ENCODE results near the gene CYBC1.
"Not testable (repeated sequence)": the region's sequence is repeated elsewhere in the genome, so short reads cannot be mapped to it uniquely, and the experiment has no call there.

Gene CYBC1

DNA sequence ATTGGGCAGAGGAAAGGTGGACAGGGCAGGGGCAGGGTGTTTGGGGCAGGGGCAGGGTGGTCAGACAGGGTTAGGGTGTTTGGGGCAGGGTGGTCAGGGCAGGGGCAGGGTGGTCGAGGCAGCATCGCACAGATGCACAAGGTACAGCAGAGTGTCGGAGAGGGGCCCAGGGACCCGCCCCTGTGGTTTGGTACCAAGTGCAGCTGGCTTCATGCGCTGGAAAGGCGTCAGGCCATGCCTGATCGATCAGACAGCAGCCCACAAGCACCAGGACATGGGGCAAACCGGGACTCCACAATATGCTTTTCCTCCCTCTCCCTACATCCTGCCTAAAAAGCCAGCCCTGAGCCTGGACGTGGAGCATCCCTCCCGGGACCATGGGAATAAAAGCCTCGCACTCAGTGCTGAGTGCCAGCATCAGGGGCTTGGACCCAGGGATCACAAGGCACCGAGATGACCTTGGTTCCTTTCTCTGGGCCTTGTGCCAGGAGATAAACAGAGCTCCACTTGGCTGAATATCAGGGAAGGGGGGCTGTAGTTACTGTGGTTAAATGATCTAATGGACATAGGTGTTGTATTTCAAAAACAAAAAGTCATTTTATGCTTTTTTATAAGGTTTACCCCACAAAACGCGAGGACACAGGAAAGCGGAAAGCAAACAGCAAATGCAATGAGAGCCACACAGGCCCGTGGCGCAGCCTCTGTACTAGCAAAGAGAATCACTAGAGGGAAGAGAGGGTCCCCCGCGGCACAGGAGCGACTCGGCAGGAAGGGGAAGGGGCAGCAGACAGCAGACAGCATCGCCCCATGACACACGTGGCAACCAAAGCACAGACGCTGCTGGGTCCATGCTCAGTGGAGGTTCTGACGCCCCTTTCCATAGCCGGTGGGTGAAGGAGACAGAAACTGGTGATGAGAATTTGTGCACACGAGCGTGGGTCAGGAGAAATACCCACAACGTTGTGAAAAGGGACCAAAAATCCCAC is 37.7 kb downstream of the CYBC1 start:
- DNase-seq (ENCODE audit: low read depth): no peak
- TF ChIP-seq, protein P1, sequence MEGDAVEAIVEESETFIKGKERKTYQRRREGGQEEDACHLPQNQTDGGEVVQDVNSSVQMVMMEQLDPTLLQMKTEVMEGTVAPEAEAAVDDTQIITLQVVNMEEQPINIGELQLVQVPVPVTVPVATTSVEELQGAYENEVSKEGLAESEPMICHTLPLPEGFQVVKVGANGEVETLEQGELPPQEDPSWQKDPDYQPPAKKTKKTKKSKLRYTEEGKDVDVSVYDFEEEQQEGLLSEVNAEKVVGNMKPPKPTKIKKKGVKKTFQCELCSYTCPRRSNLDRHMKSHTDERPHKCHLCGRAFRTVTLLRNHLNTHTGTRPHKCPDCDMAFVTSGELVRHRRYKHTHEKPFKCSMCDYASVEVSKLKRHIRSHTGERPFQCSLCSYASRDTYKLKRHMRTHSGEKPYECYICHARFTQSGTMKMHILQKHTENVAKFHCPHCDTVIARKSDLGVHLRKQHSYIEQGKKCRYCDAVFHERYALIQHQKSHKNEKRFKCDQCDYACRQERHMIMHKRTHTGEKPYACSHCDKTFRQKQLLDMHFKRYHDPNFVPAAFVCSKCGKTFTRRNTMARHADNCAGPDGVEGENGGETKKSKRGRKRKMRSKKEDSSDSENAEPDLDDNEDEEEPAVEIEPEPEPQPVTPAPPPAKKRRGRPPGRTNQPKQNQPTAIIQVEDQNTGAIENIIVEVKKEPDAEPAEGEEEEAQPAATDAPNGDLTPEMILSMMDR (conservative IDR thresholded peaks at IDR 0.05; ENCODE audit: low read depth, low read length): no peak
- no peak overlapping the region for H3K4me3 ChIP-seq (ENCODE audit: low read depth, low read length)

DNA sequence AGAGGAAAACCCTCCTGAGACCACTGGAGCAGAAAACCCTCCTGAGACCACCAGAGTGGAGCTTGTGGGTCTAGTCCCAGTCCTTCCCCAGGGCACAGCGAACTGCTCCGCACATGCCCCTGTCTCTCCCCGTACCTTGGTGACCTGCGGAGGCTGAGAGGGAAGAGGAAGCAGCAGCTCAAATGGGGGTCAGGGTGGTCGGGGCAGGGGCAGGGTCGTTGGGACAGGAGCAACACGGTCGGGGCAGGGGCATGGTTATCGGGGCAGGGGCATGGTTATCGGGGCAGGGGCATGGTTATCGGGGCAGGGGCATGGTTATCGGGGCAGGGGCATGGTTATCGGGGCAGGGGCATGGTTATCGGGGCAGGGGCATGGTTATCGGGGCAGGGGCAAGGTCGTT is 38.5 kb downstream of the CYBC1 start:
- H3K4me3 ChIP-seq (ENCODE audit: low read depth, low read length); DNase-seq (ENCODE audit: low read depth): not testable (repeated sequence)

DNA sequence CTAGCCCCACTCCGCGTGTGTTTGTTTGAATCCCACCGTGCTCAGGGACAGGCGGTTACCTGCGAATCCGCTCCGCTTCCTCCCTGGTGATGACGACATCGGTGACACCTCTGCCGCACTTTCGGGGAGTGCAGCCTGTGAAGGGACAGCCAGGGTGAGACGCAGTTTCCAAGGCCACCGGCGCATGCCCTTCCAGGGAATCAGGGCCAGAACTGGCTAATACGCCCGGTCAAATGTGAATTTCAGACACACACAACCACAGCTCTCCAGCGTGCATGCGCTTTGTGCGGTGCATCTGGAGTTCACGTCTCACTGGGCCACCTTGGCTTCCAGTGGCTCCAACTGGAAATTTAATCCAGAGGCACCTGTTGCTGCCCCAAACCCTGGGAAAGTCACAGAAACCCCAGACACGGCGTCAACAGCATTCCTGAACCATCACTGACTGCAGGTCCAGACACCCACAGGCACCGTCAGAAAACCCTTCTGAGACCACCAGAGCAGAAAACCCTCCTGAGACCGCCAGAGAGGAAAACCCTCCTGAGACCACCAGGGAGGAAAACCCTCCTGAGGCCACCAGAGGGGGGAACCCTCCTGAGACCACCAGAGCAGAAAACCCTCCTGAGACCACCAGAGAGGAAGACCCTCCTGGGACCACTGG is 39.0 kb downstream of the CYBC1 start:
- TF ChIP-seq, protein P1 (conservative IDR thresholded peaks at IDR 0.05; ENCODE audit: low read depth, low read length): no peak
- DNase-seq (ENCODE audit: low read depth): no peak
- H3K4me3 ChIP-seq (ENCODE audit: low read depth, low read length): no peak overlapping the region

DNA sequence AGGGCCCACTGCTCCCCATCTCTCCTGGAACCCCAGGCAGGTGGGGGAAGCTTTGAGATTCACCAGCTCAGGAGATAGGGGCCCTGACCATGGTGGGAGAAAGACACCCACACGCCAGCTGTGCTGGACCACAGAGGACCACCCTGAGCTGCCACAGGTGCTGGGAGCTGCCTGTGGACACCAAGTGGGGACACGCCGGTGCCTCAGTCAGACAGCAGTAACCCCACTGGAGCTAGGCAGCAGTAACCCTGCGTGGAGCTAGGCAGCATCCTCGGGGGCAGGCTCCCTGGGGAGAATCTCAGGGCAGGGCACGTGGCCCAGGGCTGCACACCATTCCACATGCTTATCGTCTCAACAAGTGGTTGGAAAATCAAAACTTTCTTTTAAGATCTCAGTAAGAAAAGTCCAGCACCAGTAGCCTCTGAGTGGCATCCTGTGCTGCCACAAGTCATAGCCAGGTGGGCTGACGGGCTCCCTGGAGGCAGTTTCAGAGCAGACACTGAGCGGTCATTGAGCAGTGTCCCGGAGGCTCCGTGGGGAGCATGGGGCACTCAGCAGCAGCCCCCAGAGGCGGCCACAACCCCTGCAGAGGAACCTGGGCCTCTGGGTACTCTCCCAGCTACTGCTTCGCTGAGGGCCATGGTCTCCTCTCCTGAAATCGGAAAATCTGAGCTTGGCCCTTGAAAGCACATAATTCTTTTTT is 40.4 kb downstream of the CYBC1 start:
- no peak for DNase-seq (ENCODE audit: low read depth)
- H3K4me3 ChIP-seq (ENCODE audit: low read depth, low read length): no peak overlapping the region
- TF ChIP-seq, protein P1 (conservative IDR thresholded peaks at IDR 0.05; ENCODE audit: low read depth, low read length): no peak

DNA sequence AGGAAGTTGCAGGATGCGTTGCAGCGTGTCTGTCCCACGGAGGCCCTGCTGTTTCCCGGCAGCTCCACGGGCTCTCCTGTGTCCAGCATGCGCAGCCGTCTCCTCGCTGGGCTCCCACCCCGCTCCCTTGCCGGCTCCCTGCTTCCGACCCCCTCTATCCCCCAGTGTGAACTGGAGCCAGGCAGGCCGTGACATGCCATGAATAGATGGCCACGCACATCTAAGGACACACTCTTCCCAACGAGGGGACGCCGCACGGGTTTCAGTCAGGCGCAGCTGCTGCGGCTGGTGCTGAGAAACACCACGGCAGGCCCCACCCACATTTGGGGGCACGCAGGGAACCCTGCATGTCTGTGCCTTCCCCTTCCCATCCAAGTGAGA is 41.6 kb downstream of the CYBC1 start:
- no peak overlapping the region for H3K4me3 ChIP-seq (ENCODE audit: low read depth, low read length)
- DNase-seq (ENCODE audit: low read depth): no peak
- TF ChIP-seq, protein P1 (conservative IDR thresholded peaks at IDR 0.05; ENCODE audit: low read depth, low read length): no peak

DNA sequence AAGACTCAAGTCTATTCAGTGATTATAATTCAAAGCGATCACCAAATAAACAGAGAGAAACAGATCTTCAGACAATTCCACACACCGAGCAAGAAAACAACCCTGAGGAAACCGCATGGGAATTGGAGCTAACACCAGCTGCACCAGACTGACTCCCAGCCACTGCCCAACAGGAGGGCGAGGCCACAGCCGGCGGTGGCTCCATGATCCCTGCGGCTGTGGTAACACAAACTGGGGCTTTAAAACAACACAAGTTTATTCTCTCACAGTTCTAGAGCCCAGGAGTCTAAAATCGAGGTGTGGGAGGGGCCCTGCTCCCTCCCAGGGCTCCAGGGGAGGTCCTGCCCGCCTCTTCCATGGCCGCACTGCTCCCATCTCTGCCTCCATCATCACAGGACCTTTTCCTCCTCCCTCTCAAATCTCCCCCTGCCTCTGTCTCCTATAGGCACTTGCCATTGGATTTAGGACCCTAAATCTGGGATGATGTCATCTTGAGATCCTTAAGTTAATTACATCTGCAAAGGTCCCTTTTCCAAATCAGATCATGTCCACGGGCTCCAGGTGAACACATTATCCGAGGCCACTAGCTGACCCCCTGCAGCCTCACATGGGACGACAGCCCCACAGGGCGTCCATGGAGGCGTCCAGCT is 42.1 kb downstream of the CYBC1 start:
- no peak overlapping the region for H3K4me3 ChIP-seq (ENCODE audit: low read depth, low read length)
- TF ChIP-seq, protein P1 (conservative IDR thresholded peaks at IDR 0.05; ENCODE audit: low read depth, low read length): no peak
- peak; percentile 39 for DNase-seq (ENCODE audit: low read depth)

DNA sequence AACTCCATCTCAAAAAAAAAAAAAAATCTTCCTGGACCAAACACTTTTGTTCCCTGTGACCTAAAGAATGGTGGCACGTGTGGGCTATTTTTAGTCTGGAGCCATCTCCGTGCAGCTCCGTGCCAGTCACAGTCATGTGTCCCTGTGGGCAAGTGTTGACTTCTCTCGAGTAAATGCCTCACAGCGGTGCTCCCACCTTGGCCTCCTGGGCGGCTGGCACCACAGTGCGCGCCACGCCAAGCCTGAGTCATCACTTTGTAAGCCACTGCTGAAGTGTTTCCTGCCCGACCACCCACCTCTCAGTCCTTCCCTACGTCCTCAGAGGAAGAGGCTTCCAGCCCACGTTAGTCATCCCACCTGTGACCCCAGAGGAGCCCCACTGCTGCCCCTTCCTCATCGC is 43.3 kb downstream of the CYBC1 start:
- DNase-seq (ENCODE audit: low read depth): no peak
- TF ChIP-seq, protein P1 (conservative IDR thresholded peaks at IDR 0.05; ENCODE audit: low read depth, low read length): no peak
- no peak overlapping the region for H3K4me3 ChIP-seq (ENCODE audit: low read depth, low read length)

Measured in choroid plexus epithelial cell (primary cell).